Non-pigmented ciliary epithelial cell (primary cell): ENCODE measurements around the gene BEX3.

ENCODE experiments used
- DNase-seq: peaks from one replicate; pipeline ENCODE4 v3.0.0-alpha.2; 2010; ENCODE audit warnings: low read depth

Gene BEX3

DNA sequence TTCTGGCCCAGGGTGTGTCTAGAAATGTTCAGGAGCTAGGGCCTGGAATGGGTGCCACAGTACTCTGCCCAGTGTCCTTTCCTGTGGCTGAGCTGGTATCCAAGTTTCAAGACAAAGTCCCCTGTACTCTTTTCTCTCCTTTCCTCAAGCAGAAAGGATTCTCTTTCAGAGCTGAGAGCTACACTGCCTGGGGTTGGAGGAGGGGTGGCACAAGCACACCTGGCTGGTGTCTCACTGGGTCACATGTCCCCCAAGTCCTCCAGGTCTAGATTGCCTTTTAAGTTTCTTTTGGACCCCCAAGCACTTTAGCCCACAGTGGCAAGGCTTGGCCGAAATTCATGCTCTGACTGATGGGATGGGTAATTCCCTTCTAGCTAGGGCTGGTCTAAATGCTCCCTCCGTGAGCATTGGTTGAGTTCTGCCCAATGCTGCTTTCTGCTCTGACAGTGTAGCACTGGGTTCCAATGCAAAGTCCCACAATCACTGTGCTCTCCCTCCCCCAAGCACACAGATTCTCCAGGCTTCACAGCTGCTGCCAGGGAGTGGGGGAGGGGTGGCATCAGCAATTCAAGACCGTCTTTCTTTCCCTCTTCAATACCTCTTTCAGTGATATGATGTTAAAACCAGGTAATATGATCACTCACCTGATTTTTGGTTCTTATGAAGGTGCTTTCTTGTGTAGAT is 47.8 kb downstream of the BEX3 start:
- DNase-seq: no peak
